Measurements from ENCODE around the gene CCDC85A.

The CCDC85A gene

DNA sequence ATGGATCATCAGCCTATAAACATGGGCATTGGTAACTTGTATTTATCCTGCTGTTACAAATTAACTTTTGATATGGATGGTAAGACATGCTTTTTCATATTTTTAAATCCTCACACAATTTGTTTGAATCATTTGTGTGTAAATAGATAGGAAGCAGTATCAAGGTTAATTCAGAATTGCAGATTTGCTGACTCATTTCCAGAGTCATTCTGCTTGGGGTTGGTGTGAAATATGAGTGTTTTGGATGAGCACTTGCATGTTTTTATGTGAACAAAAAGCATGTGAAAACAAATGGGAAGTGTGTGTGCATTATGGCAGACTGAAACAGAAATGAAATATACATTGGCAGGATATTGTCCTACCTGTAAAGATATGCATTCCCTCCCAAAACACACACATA, 11.8 kb downstream of the CCDC85A start:
- no peak for DNase-seq

DNA sequence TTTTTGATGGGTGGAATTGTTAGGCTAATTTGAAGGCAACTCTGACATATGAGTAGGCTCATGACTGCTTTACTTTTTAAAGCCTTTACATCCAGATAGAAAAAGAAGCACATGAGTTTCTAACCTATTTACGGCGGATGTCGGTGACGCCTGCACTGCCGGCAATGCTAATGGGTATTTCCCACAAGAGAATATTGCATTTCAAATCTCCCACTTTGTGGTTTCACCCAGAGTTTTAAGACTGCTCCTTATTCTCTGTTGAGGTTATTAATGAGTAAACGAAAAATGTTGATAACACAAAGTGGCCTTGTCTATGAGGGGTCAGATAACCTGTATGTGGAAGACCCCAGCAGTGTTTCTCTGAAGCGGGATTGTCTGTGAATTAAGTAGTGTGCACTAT, 14.0 kb downstream of the CCDC85A start:
- no peak for DNase-seq

GRCh38 chr2:56198936-56199335, 15.1 kb downstream of the CCDC85A start:
- no peak for DNase-seq

GRCh38 chr2:56199492-56199891, 15.7 kb downstream of the CCDC85A start:
- DNase-seq = no peak

DNA sequence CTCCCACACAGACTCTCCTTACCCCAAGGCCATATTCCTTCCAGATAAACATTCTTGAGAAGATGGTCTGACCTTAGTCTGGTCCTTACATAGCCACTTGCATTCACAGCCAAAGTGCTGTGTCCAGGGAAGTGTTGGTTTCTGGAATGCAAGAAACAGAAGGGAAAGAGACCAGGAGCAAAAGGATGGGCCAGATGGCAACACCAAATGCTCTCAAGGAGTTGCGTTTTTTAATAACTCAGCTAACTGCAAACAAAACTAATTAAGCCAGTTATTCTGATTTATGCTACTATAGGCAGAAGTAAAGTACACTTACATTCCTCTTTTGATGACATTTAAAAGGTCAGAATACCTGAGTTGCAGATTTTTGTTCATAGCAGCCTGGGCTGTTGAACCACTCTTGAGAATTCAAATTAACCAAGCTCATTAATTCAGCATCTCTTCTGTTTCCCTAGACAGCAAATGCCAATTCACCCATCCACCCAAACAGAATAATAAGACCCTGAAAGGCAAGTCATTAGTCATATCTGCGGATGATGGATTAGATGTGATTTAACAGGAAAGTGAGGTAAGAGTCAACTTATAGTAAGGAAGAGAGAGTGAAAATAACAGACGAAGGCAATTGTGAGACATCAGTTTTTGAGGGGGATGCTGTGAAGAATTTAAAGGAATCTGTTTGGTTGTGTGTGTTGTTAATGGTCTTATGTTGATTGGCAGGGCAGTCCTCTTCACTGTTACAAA, 18.8 kb downstream of the CCDC85A start:
- DNase-seq = no peak

DNA sequence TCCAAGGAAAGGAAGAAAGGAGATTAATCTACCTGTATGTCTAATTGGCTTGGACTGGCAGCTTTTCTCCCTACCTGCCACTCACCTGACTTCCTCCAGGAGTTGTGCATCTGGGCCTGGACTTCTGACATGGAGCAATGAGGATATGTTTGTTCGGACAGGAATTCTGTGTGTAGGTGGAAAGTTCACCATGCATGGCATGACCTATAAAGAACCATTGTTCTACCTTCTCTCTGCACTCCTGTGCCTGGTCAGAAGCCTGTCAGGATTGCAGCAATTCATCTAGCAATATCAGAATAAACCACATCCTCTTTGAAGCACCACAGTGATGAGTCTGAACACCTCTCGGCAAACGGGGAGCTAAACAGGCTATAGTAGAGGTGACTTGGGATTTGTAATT, 20.8 kb downstream of the CCDC85A start:
- DNase-seq = no peak

- DNase-seq = no peak
Measured at GRCh38 chr2:56206250-56206649, 22.5 kb downstream of the CCDC85A start.

DNA sequence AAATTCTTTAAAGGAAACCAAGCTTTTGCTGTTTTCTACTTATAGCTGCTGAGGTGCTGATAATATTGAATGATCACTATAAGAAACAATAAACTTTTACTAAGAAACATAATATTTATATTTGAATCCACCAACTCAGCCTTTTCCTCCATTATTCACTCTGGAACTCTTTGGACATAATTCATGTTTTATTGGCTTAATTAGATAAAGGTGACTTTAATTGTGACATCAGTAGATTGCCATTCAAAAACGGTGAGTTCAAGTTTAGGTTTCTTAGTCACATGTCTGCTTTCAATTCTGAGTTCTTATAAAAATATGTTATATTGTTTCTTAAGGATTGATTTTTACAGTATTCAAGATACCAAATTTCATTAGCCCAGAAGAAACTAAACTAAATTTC, 24.0 kb downstream of the CCDC85A start:
- no peak for DNase-seq

- DNase-seq = no peak
Measured at GRCh38 chr2:56208380-56208779, 24.6 kb downstream of the CCDC85A start.

DNA sequence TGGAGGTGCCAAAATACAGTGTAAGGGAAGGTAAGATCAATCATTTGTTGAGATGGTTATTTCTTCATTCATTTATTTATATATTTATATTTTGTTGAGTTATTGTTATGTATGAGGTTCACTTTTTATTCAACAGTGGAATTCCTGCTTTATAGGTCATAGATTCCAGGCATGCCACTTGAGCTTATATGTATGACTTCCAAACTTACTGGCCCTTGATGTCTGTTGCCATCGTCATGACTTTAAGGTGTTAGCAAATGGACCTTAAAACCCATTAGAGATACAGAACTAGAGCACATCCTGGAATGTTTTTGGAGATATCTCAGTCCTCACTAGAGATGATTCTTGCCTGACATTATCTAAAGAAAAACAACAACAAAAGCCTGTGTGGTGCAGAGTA, 25.9 kb downstream of the CCDC85A start:
- no peak for DNase-seq

DNA sequence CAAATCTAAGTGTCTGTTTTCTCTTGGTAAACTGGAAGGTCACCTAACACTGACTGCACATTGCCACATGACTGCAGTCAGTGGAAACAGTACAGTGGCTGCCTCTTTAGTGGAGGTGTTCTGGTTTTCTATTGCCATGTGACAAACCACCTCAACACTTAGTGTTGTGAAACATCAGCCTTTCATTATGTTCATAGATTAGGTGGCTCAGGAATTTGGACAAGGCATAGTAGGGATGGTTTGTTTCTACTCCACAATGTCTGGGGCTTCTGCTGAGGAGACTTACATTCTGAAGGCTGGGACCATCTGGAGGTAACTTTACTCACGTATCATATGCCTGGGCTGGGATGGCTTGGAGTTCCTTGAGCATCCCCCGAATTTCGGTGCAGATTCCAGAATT, 26.5 kb downstream of the CCDC85A start:
- DNase-seq = no peak

- DNase-seq = no peak
Measured at GRCh38 chr2:56211048-56211447, 27.3 kb downstream of the CCDC85A start.

GRCh38 chr2:56215911-56216310, 32.1 kb downstream of the CCDC85A start:
- DNase-seq = no peak

DNA sequence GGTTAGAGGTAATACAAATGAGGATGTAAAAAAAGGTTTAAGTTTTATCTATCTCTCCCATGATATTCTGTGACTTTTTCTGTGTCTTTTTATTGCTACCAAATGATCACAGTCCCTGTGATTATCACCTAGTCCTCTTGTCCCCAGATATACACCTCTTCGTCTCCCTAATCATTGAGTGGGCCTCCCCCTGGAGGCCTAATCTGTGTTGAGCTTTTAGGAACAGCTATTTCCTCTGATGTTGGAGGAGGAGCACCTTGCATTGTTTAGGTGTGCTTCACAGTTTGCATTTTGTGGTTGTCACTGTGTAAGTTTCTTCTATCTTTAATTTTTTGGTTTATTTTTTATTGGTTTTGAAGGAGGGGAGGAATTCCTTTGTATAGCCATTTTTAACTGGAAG, 33.3 kb downstream of the CCDC85A start:
- DNase-seq = no peak

- no peak for DNase-seq
Measured at GRCh38 chr2:56222481-56222880, 38.7 kb downstream of the CCDC85A start.

DNA sequence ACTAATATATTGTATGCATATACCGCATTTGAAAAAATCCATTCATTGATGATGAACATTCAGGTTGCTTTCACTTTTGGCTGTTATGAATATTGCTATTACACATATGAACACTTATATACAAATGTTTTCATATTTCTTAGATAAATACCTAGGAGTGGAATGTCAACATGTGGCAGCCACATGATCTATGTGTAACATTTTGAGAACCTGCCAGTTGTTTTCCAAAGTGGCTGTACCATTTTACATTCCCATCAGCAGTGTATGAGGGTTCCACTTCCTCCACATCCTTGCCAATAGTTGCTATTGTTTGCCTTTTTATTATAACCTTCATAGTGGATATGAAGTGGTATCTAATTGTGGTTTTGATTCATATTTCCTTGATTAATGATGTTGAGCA, 40.5 kb downstream of the CCDC85A start:
- DNase-seq = no peak

DNA sequence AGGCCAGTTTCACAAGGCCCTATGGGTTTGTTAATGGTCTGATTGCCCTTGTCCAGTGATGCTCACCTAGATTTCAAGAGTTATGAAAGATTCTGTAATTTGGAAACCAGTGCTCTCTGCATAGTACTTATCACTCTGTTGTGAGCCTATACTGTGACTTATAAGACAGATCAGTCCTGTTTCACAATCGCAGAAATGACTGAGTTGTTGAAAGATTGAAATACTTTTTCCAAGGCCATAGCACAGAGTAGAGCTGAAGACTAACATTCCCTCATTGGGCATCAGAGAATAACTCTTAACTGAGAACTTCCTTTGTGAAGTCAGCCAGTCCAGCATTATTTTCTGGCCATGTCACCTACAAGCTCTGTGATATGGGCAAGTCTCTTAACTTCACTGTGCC, 44.0 kb downstream of the CCDC85A start:
- no peak for DNase-seq

DNA sequence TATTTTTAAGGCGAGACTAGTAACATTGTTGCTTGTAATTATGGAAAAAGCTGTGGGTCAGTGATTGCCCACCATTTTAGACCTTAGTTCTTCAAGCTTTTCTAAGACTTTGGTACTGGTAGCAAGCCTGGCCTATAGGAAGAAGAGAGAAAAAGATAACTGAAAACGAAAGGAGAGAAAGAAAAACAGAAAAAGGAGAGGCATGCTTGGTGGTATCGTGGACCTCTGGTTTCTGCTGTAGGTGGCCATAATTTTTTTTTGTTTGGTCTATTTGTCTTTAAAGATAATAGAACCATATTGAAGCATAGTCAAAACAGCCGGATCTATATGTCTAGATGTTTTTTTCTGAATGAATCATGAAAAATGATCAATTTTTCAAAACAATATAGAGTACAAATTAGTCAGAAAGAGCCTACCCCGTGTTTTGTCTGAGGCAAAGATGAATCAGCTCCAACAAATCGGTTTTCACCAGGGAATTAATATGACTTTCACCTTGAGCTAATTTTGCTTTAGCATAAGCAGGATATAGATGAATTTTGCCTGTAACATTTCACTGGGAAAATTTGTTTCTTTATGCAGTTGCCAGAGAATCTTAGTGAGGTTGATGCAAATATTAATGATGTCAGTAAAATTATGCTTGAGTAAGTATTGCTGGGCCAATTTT, 45.7 kb downstream of the CCDC85A start:
- DNase-seq = no peak

- DNase-seq = no peak
Measured at GRCh38 chr2:56230156-56230555, 46.4 kb downstream of the CCDC85A start.

GRCh38 chr2:56231361-56231760, 47.6 kb downstream of the CCDC85A start:
- DNase-seq = no peak

DNA sequence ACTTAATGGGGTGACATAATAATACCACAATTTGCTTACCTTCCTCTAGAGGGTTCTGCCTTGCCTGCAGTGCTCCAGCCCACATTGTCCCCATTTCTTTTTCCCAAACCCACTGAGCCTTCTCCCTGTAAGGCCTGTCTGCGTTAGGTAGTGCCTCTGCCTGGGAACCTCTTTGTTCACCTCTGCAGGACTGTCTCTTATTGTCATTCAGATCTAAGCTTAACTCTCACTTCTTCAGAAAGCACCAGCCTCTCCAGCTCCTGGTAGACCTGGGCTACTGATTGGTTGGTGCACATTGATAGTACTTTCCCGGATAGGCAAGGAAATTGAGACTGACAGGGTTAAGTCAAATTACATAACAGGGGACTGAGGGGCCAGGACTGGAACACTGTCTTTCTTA, 49.1 kb downstream of the CCDC85A start:
- DNase-seq = no peak

DNA sequence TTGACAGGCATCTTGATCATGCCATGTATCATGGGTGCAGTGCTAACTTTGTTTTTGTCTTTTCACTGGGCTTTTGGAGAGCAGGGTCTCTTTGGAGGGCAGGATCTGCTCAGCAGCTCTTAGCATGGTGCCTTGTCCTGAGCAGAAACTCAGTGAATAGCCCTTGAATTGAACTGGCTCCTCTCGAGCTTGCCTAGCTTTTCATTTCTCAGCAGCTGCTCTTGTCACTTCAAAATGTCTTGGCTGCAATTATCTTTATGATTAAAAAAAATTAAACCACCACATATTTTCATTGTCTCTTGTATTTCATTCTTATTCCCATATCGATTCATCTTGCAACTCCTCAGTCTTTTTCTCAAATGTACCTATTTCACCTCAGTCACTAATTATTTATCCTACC, 50.5 kb downstream of the CCDC85A start:
- no peak for DNase-seq

DNA sequence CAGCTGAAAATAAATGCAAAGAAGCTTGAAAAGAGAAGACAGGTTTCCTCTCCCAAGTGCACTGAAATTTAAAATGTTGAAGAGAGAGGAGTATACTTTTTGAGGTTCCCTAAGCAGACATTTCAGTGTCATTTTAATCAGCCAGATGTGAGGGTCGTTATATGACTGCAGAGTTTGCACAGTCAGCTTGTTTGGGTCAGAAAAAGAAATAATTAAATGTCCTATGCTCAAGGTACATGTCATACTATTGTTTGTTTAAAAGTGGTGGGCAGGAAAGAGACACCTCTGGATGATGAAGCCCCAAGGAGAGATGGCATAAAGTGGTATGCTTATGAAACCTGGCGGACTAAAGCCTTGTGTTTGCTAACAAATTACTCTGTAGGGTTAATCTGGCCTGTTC, 55.2 kb downstream of the CCDC85A start:
- DNase-seq = no peak

- DNase-seq = no peak
Measured at GRCh38 chr2:56239437-56239836, 55.6 kb downstream of the CCDC85A start.

DNA sequence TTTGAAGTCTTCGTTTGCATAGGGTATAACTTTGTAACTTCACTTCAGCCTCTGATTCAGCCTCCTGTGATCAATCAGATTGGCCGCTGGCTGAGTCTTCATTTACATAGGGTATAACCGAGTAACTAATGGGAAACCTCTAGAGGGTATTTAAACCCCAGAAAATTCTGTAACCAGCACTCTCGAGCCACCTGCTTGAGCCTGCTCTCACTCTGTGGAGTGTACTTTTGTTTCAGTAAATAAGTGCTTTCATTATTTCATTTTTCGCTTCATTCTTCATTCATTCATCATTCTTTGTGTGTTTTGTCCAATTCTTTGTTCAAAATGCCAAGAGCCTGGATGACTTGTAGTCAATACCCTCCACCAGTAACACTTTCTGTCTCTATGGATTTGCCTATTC, 56.4 kb downstream of the CCDC85A start:
- DNase-seq = no peak
